ENCODE results near the gene EPHA2. TPM values are rescaled to one million over a fixed set of nuclear protein-coding genes. Genes with fewer than 3 reads are reported as not detected.

Gene EPHA2
- polyA plus RNA-seq, 1 of the 3 experiments (the other 2 are of a cell fraction) = 126 TPM

- no peaks in the 10 kb centered on the region for H3K36me3 ChIP-seq (replicated peaks in 1 of 2; ENCODE audit: control insufficient read depth in 1 of 2, insufficient read depth in 2 of 2, low read length in 1 of 2)
- no peak overlapping the region for H2AFZ ChIP-seq (ENCODE audit: low read depth)
- peaks cover 27 to 36% of the 10 kb centered on the region in 2 experiments; a peak in 3 of 4 replicates for H3K4me1 ChIP-seq (ENCODE audit: control insufficient read depth in 1 of 2, insufficient read depth in 2 of 2, low read depth in 1 of 2, low read length in 1 of 2)
- H3K9ac ChIP-seq = no peak overlapping the region
- H3K4me2 ChIP-seq = no peak overlapping the region
- peaks cover 9% of the 10 kb centered on the region for H3F3A ChIP-seq (replicated peaks; ENCODE audit: insufficient read depth)
- no peaks in the 10 kb centered on the region for H3K9me3 ChIP-seq
- ChIA-PET POLR2A (no interaction called here), CTCF (interaction anchor here (1.6 kb wide), 1 partner anchor 15 kb away, joined by 5 read pairs; no protein-coding TSS in a partner anchor)
- no peaks in the 10 kb centered on the region for H3K9me2 ChIP-seq
- WGBS (ENCODE audit: low lambda C conversion rate) = 90% methylated on average over 10 of the region's 19 CpGs
- no peak overlapping the region for H3K4me3 ChIP-seq (ENCODE audit: low read depth in 2 of 2, low read length in 1 of 2)
- DNase-seq = no peak
- no peak overlapping the region for H3K27ac ChIP-seq (ENCODE audit: low read depth in 2 of 2, low read length in 1 of 2)
- H3K27me3 ChIP-seq (ENCODE audit: insufficient read depth) = no peaks in the 10 kb centered on the region
- H3K79me2 ChIP-seq (ENCODE audit: insufficient read depth) = no peaks in the 10 kb centered on the region
- no peaks in the 10 kb centered on the region for H4K20me1 ChIP-seq (ENCODE audit: insufficient read depth)
- TF ChIP-seq CTCF (IDR thresholded peaks at IDR 0.05) = no peak
Measured at GRCh38 chr1:16171314-16172151, 15.7 kb upstream of the EPHA2 start.

GRCh38 chr1:16170283-16170673 lies 14.4 kb upstream of the EPHA2 start:
- H3K4me1 ChIP-seq (ENCODE audit: control insufficient read depth in 1 of 2, insufficient read depth in 2 of 2, low read depth in 1 of 2, low read length in 1 of 2) = peaks cover 16 to 24% of the 10 kb centered on the region in 2 experiments; a peak in 2 of 4 replicates
- H3K27me3 ChIP-seq (ENCODE audit: insufficient read depth) = no peaks in the 10 kb centered on the region
- 95% methylated on average over 3 of the region's 3 CpGs for WGBS (ENCODE audit: low lambda C conversion rate)
- H2AFZ ChIP-seq (ENCODE audit: low read depth) = no peak overlapping the region
- no peaks in the 10 kb centered on the region for H3K36me3 ChIP-seq (replicated peaks in 1 of 2; ENCODE audit: control insufficient read depth in 1 of 2, insufficient read depth in 2 of 2, low read length in 1 of 2)
- no peak for DNase-seq
- CTCF ChIA-PET = no interaction called here
- H3K9me3 ChIP-seq = no peaks in the 10 kb centered on the region
- TF ChIP-seq TEAD4 (IDR thresholded peaks at IDR 0.05; ENCODE audit: borderline replicate concordance, insufficient read depth) = no peak
- no peak for TF ChIP-seq NFIC (IDR thresholded peaks at IDR 0.05; ENCODE audit: borderline replicate concordance)
- no peak for TF ChIP-seq SMC3 (IDR thresholded peaks at IDR 0.05; ENCODE audit: low read depth, low read length)
- TF ChIP-seq POLR2AphosphoS5 (IDR thresholded peaks at IDR 0.05; ENCODE audit: low read depth, low read length) = no peak
- no peak for TF ChIP-seq RFX5 (IDR thresholded peaks at IDR 0.05; ENCODE audit: low read length)
- no peak for TF ChIP-seq ZBTB33 (IDR thresholded peaks at IDR 0.05; ENCODE audit: borderline replicate concordance, low read depth)
- POLR2A ChIA-PET = no interaction called here
- H3K27ac ChIP-seq (ENCODE audit: low read depth in 2 of 2, low read length in 1 of 2) = no peak overlapping the region
- no peaks in the 10 kb centered on the region for H3K9me2 ChIP-seq
- no peaks in the 10 kb centered on the region for H4K20me1 ChIP-seq (ENCODE audit: insufficient read depth)
- H3K4me3 ChIP-seq (ENCODE audit: low read depth in 2 of 2, low read length in 1 of 2) = no peak overlapping the region
- H3K79me2 ChIP-seq (ENCODE audit: insufficient read depth) = no peaks in the 10 kb centered on the region
- peaks cover 7% of the 10 kb centered on the region for H3F3A ChIP-seq (replicated peaks; ENCODE audit: insufficient read depth)
- H3K9ac ChIP-seq = no peak overlapping the region
- no peak overlapping the region for H3K4me2 ChIP-seq
